ENCODE data around the gene KCNH1. TPM values are rescaled to one million over a fixed set of nuclear protein-coding genes. Genes with fewer than 3 reads are reported as not detected.

The KCNH1 gene
- total and polyA plus RNA-seq, 4 donors, result not detected

GRCh38 chr1:210775289-210775688 is 358.7 kb downstream of the KCNH1 start:
- H3K27me3 ChIP-seq (ENCODE audit: control insufficient read depth in 4 of 4, insufficient read depth in 4 of 4, low read length in 3 of 4), result no peaks in the 10 kb centered on the region
- H3K4me3 ChIP-seq (ENCODE audit: low read depth in 1 of 3, low read length in 3 of 3), result no peak overlapping the region
- H3K27ac ChIP-seq (ENCODE audit: low read depth in 1 of 2, low read length in 2 of 2), result no peak overlapping the region
- 88% methylated on average over 6 of the region's 6 CpGs for WGBS
- H3K9ac ChIP-seq (ENCODE audit: low read depth in 1 of 2, low read length in 2 of 2), result no peak overlapping the region
- DNase-seq (ENCODE audit: low spot score), result no peak
- no peak for TF ChIP-seq TAF1 (conservative IDR thresholded peaks at IDR 0.05)
- TF ChIP-seq ATF3 (IDR thresholded peaks at IDR 0.05), result no peak
- no peak for TF ChIP-seq MAX (IDR thresholded peaks at IDR 0.05)
- TF ChIP-seq HNF4A (conservative IDR thresholded peaks at IDR 0.05), result no peak
- TF ChIP-seq RAD21 (IDR thresholded peaks at IDR 0.05), result no peak
- TF ChIP-seq NR2F2 (IDR thresholded peaks at IDR 0.05), result no peak
- TF ChIP-seq FOXA1 (IDR thresholded peaks at IDR 0.05), result no peak
- no peaks in the 10 kb centered on the region for H3K9me3 ChIP-seq (ENCODE audit: control insufficient read depth in 4 of 4, low read length in 3 of 4)
- H3K4me1 ChIP-seq (ENCODE audit: control insufficient read depth in 4 of 4, insufficient read depth in 4 of 4, low read length in 3 of 4), result no peaks in the 10 kb centered on the region
- no peaks in the 10 kb centered on the region for H3K36me3 ChIP-seq (ENCODE audit: control insufficient read depth in 4 of 4, insufficient read depth in 3 of 4, low read depth in 1 of 4, low read length in 3 of 4)

GRCh38 chr1:210773450-210773849 is 360.5 kb downstream of the KCNH1 start:
- H3K4me1 ChIP-seq (ENCODE audit: control insufficient read depth in 4 of 4, insufficient read depth in 4 of 4, low read length in 3 of 4), result no peaks in the 10 kb centered on the region
- 82% methylated on average over 2 of the region's 2 CpGs for WGBS
- no peak overlapping the region for H3K9ac ChIP-seq (ENCODE audit: low read depth in 1 of 2, low read length in 2 of 2)
- no peak overlapping the region for H3K4me3 ChIP-seq (ENCODE audit: low read depth in 1 of 3, low read length in 3 of 3)
- H3K27ac ChIP-seq (ENCODE audit: low read depth in 1 of 2, low read length in 2 of 2), result no peak overlapping the region
- no peaks in the 10 kb centered on the region for H3K27me3 ChIP-seq (ENCODE audit: control insufficient read depth in 4 of 4, insufficient read depth in 4 of 4, low read length in 3 of 4)
- H3K9me3 ChIP-seq (ENCODE audit: control insufficient read depth in 4 of 4, low read length in 3 of 4), result no peaks in the 10 kb centered on the region
- H3K36me3 ChIP-seq (ENCODE audit: control insufficient read depth in 4 of 4, insufficient read depth in 3 of 4, low read depth in 1 of 4, low read length in 3 of 4), result no peaks in the 10 kb centered on the region
- TF ChIP-seq JUND (IDR thresholded peaks at IDR 0.05) (no peak), ATF3 (IDR thresholded peaks at IDR 0.05) (no peak), HNF4G (IDR thresholded peaks at IDR 0.05) (no peak), NR2F2 (IDR thresholded peaks at IDR 0.05) (no peak), ZBTB33 (IDR thresholded peaks at IDR 0.05) (no peak), YY1 (IDR thresholded peaks at IDR 0.05) (no peak), SP1 (IDR thresholded peaks at IDR 0.05) (no peak), FOXA1 (IDR thresholded peaks at IDR 0.05) (no peak), TAF1 (conservative IDR thresholded peaks at IDR 0.05) (no peak), FOXA2 (IDR thresholded peaks at IDR 0.05) (no peak), EGR1 (IDR thresholded peaks at IDR 0.05; ENCODE audit: low read depth in 2 of 2) (no peak), CTCF (IDR thresholded peaks at IDR 0.05; ENCODE audit: low read depth, low read length, missing input control) (no peak), MAX (IDR thresholded peaks at IDR 0.05) (no peak), RXRA (IDR thresholded peaks at IDR 0.05) (no peak), GABPA (IDR thresholded peaks at IDR 0.05 in 1 of 2, conservative IDR thresholded peaks at IDR 0.05 in 1 of 2) (no peak), HNF4A (conservative IDR thresholded peaks at IDR 0.05) (no peak), RAD21 (IDR thresholded peaks at IDR 0.05) (no peak), REST (IDR thresholded peaks at IDR 0.05) (no peak)
- no peak for DNase-seq (ENCODE audit: low spot score)
